Jurkat, Clone E6-1 (cell line): ENCODE measurements around the gene CALD1.

ENCODE experiments used
- DNase-seq: peaks from one replicate; pipeline ENCODE4 v3.0.0-alpha.2; 2011; ENCODE audit warnings: low read depth, low spot score
- H3K4me3 ChIP-seq: 2 replicates; pipeline ENCODE4 v1.5.1; 2011; ENCODE audit warnings: mild to moderate bottlenecking, low read length, control low read depth, moderate library complexity

Gene CALD1

GRCh38 chr7:134757938-134758337, 21.5 kb upstream of the CALD1 start:
- no peak for DNase-seq
- no peak overlapping the region for H3K4me3 ChIP-seq

DNA sequence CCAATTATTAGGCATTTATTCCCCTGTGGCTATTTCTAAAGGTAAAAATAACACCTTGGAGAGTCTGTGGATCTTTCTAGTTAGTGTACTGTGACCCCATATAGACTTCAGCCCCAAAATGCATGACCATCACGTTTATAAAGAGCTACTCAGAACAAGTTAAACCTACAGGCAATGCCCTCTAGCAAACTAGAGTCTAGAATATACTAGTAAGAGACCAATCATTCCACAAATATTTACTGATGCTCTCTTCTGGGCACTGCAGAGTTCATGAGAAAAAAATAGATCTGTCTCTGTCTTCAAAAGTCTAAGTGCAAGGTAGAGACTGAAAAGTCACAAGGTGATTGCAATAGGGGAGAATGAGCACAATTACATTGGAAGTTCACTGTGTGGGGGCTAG, 20.5 kb upstream of the CALD1 start:
- no peak overlapping the region for H3K4me3 ChIP-seq
- no peak for DNase-seq

DNA sequence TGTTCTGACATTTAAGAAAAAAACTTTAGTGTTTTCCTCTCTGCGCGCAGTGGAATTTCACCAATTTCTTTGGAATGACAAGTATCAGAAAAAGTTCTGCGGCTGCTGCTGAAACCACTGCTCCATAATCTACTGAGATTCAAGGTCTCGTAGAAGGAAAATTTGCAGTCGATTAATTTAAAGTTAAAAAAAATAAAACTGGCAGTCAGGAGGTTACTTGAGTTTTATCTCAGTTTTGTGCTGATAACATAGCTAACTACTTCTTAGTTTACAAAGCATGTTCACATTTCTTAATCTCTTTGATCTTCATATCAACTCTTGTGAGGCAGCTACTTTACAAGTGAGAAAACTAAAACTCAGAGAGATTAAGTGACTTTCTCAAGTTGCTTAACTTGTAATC, 18.2 kb upstream of the CALD1 start:
- H3K4me3 ChIP-seq: no peak overlapping the region
- no peak for DNase-seq

- no peak overlapping the region for H3K4me3 ChIP-seq
- DNase-seq: no peak
These were observed 15.5 kb upstream of the CALD1 start for GRCh38 chr7:134763960-134764359.

GRCh38 chr7:134764365-134764764, 15.1 kb upstream of the CALD1 start:
- DNase-seq: no peak
- no peak overlapping the region for H3K4me3 ChIP-seq

DNA sequence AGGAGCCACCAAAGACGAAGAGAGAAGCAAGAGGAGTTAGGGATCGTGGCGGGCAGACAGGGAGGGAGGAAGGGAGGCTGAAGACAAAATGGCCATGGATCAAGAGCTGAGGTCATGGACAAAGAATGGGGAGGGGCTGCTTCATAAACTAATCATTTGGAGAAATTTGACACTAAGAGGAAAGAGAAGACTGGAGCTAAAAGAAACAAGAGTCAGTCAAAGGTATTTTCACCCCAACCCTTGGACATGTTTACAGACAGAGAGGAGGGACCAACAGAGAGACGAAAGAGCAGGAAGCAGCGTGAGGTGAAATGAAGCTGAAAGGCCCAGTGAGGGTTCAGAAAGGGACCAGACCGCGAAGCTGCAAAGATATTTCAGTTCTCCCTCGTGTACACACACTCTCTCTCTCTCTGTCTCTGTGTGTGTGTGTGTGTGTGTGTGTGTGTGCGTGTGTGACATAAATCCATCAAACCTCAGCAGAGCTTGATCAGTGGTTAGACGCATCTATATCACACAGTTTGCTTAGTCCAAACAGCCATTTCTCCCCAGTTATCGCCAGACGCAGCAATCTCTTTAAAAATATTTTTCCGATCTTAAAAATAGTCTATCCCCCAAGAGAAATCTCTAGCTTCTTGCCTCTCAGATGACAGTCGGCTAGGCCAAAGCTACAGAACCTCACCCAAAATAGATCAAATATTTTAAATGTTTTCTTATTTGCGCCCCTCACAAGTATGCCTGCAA, 12.5 kb upstream of the CALD1 start:
- DNase-seq: no peak
- no peak overlapping the region for H3K4me3 ChIP-seq

DNA sequence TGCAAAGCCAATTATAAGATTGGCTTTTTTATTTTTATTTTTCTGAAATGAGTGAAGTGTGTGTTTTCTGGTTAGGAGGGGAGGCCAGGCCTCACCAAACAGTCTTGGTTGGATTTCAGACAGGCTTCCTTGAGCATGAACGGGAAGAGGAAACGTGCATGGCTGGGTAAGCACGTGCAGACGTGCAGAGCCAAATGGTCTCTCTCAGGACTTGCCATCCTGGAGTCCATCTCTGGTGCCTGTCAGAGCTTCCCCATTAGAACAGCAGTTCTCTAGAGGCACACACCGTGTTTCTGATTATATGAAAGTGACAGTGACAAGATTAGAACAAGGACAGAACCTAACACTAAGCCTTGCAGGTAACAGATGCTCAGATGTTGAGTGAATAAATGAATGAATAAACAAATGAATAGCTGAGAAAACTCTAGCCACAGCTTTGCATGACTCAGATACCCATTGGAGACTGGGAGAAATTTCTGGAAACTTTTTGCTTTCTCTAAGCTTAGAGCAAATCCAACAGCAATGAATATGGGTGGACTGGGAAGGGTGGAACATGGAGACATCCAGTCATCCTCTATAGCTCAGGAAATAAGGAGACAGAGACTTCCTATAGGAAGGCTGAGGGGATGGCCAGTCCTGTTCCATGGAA, 11.8 kb upstream of the CALD1 start:
- H3K4me3 ChIP-seq: no peak overlapping the region
- DNase-seq: no peak

GRCh38 chr7:134768243-134768642, 11.2 kb upstream of the CALD1 start:
- DNase-seq: no peak

GRCh38 chr7:134770676-134771075, 8.8 kb upstream of the CALD1 start:
- no peak for DNase-seq
- H3K4me3 ChIP-seq: no peak overlapping the region

More at GRCh38 chr7:134768243-134768642, 11.2 kb upstream of the CALD1 start:
- H3K4me3 ChIP-seq: no peak overlapping the region

DNA sequence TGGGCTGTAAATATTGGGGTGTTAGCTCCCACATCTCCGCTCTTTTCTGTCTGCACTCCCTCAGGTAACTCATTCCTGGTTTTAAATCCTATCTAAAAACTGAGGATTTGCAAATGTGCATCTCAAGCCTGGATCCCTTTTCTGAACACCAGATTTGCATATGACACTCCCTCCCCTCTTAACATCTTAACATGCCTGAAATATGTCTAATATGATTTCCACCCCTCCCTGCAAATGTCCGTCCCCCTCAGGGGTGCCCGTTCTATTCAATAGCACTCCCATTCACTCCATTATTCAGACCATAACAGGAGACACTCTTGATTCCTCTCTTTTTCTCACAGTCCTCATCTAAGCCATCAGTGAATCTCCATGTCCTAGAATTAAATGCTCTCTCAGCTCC, 8.3 kb upstream of the CALD1 start:
- no peak for DNase-seq
- H3K4me3 ChIP-seq: no peak overlapping the region

DNA sequence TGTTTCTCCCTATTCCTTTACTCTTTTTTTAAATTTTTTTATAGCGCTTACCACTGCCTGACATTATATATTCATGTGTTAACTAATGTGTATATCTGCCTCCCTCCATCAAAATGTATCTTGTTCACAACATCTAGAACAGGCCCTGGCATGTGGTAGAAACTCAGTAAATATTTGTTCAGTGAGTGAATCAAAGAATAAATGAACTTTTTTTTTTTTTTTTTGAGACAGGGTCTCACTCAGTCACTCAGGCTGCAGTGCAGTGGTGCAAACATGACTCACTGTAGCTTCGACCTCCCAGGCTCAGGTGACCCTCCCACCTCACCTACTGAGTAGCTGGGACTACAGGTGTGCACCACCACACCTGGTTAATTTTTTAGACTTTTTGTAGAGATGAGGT, 7.5 kb upstream of the CALD1 start:
- no peak for DNase-seq
- H3K4me3 ChIP-seq: no peak overlapping the region

DNA sequence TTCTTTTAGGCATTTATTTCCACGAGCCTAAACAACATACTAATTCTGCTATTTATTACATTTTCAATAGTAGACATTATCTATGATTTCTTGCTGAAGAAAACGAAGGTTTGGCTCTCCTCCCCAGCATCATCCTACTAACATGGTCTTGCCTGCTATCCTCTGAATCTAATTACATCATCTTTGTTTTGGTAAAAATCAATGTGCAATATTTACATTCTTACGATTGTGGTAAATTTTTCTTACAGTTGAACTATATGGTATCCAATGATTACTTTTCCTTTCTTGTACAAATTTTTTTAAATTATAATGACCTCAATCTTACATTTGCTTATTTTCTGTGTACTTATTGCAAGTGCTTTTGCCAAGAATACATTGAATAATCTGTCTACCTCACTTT, 7.0 kb upstream of the CALD1 start:
- DNase-seq: no peak
- no peak overlapping the region for H3K4me3 ChIP-seq

DNA sequence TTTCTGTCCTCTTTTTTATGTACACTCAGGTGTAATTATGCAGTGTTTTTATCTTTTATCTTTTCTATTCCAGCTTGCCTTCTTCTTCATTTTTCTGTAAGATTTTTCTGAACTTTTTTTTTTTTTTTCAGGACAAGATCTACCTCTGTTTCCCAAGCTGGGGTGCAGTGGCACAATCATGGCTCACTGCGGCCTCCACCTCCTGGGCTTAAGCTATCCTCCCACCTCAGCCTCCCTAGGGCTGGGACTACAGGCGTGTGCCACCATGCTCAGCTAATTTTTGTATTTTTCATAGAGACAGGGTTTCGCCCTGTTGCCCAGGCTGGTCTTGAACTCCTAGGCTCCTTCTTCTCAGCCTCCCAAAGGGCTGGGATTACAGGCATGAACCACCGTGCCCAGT, 6.3 kb upstream of the CALD1 start:
- DNase-seq: no peak
- H3K4me3 ChIP-seq: no peak overlapping the region

DNA sequence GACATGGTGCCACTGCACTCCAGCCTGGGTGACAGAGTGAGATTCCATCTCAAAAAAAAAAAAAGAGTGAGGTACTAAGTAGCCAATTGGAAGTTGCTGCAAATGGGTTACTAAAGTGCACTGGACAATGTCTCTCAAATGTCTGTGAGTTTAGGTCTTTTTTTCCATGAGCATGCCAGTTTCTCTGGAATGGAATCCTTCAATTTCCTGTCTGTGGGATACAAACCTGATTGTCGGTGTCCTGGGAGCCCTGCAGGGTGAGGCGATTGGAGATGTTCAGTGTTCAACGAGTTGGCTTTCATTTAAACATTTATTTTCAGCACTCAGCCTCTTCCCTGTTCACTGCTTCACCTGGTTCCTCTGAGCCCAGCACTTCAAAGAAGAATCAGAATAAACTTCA, 5.3 kb upstream of the CALD1 start:
- no peak for DNase-seq
- no peak overlapping the region for H3K4me3 ChIP-seq

- no peak for DNase-seq
- no peak overlapping the region for H3K4me3 ChIP-seq
These were observed 2.0 kb upstream of the CALD1 start for GRCh38 chr7:134777470-134777869.

GRCh38 chr7:134777908-134778580, 1.4 kb upstream of the CALD1 start:
- DNase-seq: no peak
- H3K4me3 ChIP-seq: no peak overlapping the region

GRCh38 chr7:134779741-134780065, 269 bp downstream of the CALD1 start:
- DNase-seq: no peak
- H3K4me3 ChIP-seq: no peak overlapping the region

- DNase-seq: no peak
- H3K4me3 ChIP-seq: no peak overlapping the region
These were observed 863 bp downstream of the CALD1 start for GRCh38 chr7:134780166-134780828.

DNA sequence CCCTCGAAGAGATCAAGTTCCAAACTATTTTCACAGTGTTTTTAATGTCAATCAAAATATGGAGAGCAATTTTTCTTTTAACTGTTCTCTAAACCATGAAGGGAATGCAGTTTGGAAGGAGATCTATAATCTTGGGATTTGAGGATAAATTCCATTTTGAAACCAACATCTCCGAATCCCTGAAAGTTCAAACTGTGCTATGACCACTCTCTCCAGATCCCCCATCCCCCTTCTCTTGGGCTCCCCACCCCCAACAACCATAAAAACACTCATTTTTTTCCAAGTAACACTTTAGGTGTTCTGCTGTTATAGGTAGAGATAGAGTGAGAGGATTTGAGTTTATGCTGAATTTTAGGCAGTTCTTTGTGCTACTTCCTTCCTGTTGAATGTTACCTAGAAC, 1.7 kb downstream of the CALD1 start:
- DNase-seq: no peak
- no peak overlapping the region for H3K4me3 ChIP-seq

DNA sequence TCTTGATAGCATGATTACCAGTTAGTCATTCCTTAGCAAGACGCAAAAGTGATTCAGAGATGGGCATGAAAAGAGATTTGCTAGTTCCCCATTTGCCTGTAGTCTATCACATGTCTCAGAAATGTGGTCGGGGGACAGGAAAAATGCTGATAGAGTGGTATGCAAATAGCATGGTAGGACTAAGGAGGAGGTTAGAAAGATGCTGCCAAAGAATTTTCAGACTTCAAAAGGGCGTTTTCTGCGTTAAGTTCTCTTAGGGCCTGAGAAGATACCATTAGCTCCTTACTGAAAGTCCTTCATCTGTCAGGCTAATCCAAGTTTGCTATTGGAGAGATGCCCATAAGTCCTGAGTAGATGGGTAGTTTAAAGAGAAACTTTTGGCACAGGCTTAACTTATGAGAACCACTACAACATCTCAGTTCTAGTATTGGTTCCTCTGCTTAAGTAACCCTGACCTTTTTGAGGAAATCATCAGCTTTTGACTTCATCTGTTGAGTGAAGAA, 2.7 kb downstream of the CALD1 start:
- no peak overlapping the region for H3K4me3 ChIP-seq

More for the DNA sequence above, 2.7 kb downstream of the CALD1 start:
- no peak for DNase-seq
